Activated effector memory CD4-positive, alpha-beta T cell treated with anti-CD3 and anti-CD28 coated beads, Interleukin-2, amount 50 U/mL, for 16 hours (primary cell): ENCODE measurements around the gene PCARE.
"Not testable (repeated sequence)": the region's sequence is repeated elsewhere in the genome, so short reads cannot be mapped to it uniquely, and the experiment has no call there.

Source experiments
- DNase-seq: peaks from one replicate; pipeline ENCODE4 v3.0.0-alpha.2; 2020

Gene PCARE

GRCh38 chr2:29074411-29074810, at the start of gene PCARE:
TSS of gene PCARE (minus strand) at chr2:29074523. CDS start at chr2:29074261, 262 bp downstream.
- no peak for DNase-seq

GRCh38 chr2:29123617-29124349, 49.5 kb upstream of the PCARE start:
- DNase-seq: no peak

GRCh38 chr2:29120846-29121245, 46.5 kb upstream of the PCARE start:
- DNase-seq: no peak

DNA sequence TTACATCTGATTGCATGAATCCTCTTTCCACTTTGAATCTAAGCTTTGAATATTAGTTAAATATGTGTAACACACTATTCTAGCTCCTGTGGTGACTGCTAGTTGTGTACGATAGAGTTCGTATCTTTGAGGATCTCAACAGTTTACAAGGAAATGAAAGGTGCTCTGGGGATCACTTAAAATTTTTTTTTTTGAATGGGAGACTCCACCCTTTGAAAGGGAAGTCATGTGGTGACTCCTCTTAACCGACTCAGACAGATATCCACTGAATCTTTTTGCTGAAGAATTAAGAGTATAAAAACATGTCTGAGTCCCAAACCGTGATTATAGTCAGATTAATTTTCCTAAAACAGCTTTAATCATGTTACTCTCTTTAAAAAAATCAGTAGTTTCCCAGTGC, 44.9 kb upstream of the PCARE start:
- DNase-seq: no peak

GRCh38 chr2:29117636-29118303, 43.4 kb upstream of the PCARE start:
- no peak for DNase-seq

- DNase-seq: peak; percentile 88
These were observed 41.8 kb upstream of the PCARE start for GRCh38 chr2:29115797-29116781.

GRCh38 chr2:29114946-29115609, 40.8 kb upstream of the PCARE start, which contains the start of gene CLIP4:
TSS of gene CLIP4 (plus strand) at chr2:29115415. CDS start at chr2:29121389, 5,974 bp downstream.
- DNase-seq: peak; percentile 92

DNA sequence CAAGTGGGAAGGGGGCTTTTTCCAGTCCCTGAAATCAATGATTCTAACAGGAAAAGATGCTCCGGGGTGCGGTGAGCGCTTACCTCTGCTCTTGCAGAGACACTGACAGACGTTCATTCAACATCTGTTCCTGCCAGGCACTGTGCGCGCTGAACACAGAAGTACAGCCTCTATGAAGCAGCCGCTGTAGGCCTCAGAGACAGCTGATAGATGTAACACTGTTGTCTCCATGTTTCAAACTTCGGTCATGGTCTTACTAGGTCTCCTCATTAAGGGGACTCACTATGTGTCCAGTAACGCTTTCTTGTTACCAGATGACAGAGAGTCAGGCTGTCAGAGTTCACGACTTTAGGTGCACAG, 40.2 kb upstream of the PCARE start:
- DNase-seq: peak; percentile 65

DNA sequence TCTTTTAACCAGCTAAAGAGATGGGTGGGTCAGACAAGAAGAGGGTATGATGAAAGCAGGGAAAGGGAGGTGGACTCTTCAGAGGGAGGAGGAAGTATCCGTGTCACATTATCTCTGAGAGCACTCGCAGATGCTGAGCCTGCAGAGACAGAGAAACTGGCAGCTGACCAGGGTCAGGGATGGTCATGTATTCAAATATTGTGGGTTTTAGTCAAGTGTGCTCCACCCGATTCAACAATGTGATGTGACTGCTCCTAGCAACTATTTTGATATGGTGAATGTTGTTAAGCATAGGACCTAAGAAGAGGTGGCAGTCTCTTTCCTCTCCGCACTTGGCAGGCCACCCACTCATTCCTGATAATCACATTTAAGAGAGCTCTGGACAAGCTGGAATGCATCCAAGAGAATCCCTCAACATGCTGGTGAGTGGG, 39.6 kb upstream of the PCARE start:
- no peak for DNase-seq

GRCh38 chr2:29113027-29113686, 38.8 kb upstream of the PCARE start:
- no peak for DNase-seq

- DNase-seq: no peak
These were observed 38.1 kb upstream of the PCARE start for GRCh38 chr2:29112379-29112778.

- DNase-seq: no peak
These were observed 36.7 kb upstream of the PCARE start for GRCh38 chr2:29110916-29111535.

DNA sequence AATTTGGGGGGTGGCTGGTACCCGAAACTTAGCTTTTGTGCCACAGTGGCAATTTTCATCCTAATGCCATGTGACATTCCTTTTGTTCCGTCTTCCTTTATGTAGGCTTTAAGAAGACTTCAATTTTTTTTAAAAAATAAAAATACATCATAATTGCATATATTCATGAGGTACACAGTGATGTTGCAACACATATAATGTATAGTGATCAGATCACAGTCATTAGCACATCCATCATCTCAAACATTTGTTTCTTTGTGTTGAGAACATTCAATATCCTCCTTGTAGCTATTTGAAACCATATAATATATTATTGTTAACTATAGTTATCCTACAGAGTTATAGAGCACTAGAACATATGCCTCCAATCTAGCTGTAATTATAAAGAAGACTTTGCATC, 34.9 kb upstream of the PCARE start:
- no peak for DNase-seq

- DNase-seq: no peak
These were observed 33.9 kb upstream of the PCARE start for GRCh38 chr2:29108225-29108624.

DNA sequence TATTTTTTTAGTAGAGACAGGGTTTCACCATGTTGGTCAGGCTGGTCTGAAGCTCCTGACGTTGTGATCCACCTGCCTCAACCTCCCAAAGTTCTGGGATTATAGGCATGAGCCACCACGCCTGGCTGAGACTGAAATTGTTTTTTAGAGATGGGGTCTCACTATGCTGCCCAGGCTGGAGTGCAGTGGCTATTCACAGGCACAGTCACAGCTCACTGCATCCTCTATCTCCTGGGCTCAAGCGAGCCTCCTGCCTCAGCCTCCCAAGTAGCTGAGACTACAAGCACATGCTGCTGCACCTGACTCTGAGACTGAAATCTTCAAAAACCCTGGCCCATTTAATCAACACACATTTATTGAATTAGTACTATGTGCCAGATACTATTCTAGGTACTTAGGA, 33.2 kb upstream of the PCARE start:
- DNase-seq: not testable (repeated sequence)

DNA sequence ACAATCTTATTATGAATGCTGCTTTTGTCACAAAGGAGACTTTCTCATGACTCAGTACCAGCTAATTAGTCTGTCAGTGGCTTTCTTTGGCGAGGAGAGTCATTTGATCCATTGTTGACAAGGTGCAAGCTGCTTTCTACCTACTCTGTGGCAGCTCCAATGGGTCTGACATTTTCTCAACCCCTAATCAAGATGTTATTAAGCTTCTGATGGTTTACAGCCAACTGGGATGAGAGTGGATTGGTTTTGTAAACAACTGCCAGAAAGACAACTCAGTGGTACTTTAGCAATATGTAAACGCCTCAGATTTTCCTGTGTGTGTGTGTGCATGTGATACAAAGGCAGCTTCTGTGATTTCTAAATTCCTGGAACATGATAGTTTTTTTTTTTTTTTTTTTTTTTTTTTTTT, 32.7 kb upstream of the PCARE start:
- no peak for DNase-seq

DNA sequence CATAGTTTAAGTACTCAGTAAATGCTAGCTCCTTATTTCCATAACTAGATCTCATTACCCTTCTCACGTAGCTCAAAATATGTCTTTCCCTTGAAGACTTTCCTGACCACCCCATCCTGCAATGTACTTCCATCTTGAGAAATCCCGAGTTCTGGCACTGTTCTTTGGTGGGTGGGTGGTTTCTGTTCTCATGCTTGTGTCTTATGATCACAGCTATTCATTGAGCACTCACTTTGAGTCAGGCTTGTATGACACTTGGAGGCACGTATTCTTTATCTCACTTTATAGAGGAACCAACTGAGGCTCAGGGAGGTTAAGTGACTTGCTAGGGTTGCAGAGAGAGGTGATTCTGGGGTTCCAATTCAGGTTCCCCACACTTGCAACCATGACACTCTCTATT, 31.9 kb upstream of the PCARE start:
- DNase-seq: no peak

DNA sequence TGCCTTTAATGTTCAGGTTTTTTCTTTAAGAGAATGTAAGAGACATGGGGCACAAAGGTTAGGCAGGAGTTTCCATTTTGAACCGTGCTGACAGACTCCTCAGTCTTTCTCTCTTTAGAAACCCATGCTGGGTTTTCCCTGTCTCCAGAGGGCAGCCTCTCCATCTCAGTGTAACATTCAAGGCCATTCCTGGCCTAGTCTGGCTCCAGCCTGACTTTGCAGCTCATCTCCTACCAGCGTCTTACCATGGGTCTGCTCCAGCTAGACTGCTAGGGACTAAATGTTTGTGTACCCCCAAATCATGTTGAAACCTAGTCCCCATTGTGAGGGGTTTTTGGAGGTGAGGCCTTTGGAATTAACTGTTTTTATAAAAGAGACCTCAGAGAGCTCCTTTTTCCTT, 31.1 kb upstream of the PCARE start:
- DNase-seq: no peak

- DNase-seq: no peak
These were observed 30.4 kb upstream of the PCARE start for GRCh38 chr2:29104688-29105087.

GRCh38 chr2:29100564-29100963, 26.2 kb upstream of the PCARE start:
- DNase-seq: no peak

GRCh38 chr2:29097569-29097968, 23.2 kb upstream of the PCARE start:
- no peak for DNase-seq

DNA sequence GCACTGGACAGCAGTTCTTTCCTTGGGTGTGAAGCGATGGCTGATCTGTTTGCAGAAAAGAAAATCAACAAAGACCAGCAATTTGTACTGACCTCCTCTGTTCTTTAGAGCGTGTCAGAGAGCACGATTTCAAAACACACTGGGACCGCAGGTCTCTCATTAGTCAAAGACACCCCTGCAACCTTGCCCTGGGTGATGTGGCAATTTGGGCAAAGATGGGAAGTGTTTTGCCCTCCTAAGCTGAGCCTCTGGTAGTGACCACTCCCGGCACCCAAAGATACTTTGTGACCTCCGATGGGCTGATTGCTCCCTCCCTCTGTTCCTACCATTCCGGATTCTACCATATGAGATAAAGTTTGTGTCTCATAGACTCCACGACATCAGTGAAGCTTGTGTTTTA, 22.6 kb upstream of the PCARE start:
- no peak for DNase-seq
